H1 (cell line): Measurements from ENCODE around the gene PLXNA4. TPM values are rescaled to one million over a fixed set of nuclear protein-coding genes. Genes with fewer than 3 reads are reported as not detected.

ENCODE experiments used
- CTCF ChIA-PET: fragments of 300-600 bp; sonication (Branson Sonifier 250); formaldehyde crosslinking; loops from one replicate; lab custom pipeline; 2021; ENCODE audit not compliant: partially characterized antibody; lab: Charles Lee
- POLR2A ChIA-PET: fragments of 300-600 bp; sonication (Branson Sonifier 250); formaldehyde crosslinking; loops from one replicate; lab custom pipeline; 2021; ENCODE audit warnings: inconsistent platforms; ENCODE audit not compliant: partially characterized antibody; lab: Charles Lee
- DNase-seq, 2 experiments: peaks; one replicate each; pipeline versions ENCODE4 v3.0.0 to v3.0.0-alpha.2; 2010 to 2022; ENCODE audit warnings: low spot score in 2 of 2, low read depth in 1 of 2, mixed read lengths in 1 of 2
- FAIRE-seq: peaks from 2 replicates; lab custom pipeline; 2011; peaks lifted over from hg19 to GRCh38; lab: Jason Lieb, UNC
- H2AFZ ChIP-seq: 2 replicates; pipeline ENCODE4 v1.8.1; 2012; ENCODE audit warnings: low read length, inconsistent platforms
- H2AK5ac ChIP-seq: 2 replicates; pipeline ENCODE4 v1.6.1; 2013; ENCODE audit warnings: low read depth, low read length
- H2BK120ac ChIP-seq: replicated peaks from 2 replicates; pipeline ENCODE3; 2013; ENCODE audit warnings: low read depth, low read length, inconsistent platforms
- H2BK12ac ChIP-seq: 2 replicates; pipeline ENCODE4 v1.6.1; 2013; ENCODE audit warnings: low read depth, low read length
- H2BK15ac ChIP-seq: 2 replicates; pipeline ENCODE4 v1.6.1; 2013; ENCODE audit warnings: low read length
- H2BK20ac ChIP-seq: 2 replicates; pipeline ENCODE4 v1.6.1; 2013; ENCODE audit warnings: low read length
- H2BK5ac ChIP-seq: 2 replicates; pipeline ENCODE4 v1.6.1; 2013; ENCODE audit warnings: low read depth, low read length
- H3K14ac ChIP-seq: 2 replicates; pipeline ENCODE4 v1.6.1; 2013; ENCODE audit warnings: inconsistent platforms; ENCODE audit not compliant: insufficient read length
- H3K18ac ChIP-seq: 2 replicates; pipeline ENCODE4 v1.6.1; 2013; ENCODE audit warnings: low read length; ENCODE audit errors: extremely low read depth
- H3K23ac ChIP-seq: 2 replicates; pipeline ENCODE4 v1.6.1; 2013; ENCODE audit warnings: inconsistent platforms; ENCODE audit not compliant: insufficient read length
- H3K23me2 ChIP-seq: 2 replicates; pipeline ENCODE4 v1.6.1; 2013; ENCODE audit warnings: low read depth, low read length
- H3K27ac ChIP-seq: 2 replicates; pipeline ENCODE4 v1.6.1; 2011; ENCODE audit warnings: low read depth, low read length, inconsistent platforms
- H3K27me3 ChIP-seq, 4 experiments: replicated peaks in 1 of 4; 1 replicate in 1 of 4; 2 replicates in 3 of 4; pipeline versions ENCODE4 v1.6.1 to v1.8.1; 2011 to 2013; ENCODE audit warnings: low read length in 3 of 4, mild to moderate bottlenecking in 3 of 4, inconsistent platforms in 2 of 4, mixed read lengths in 2 of 4, moderate library complexity in 1 of 4; ENCODE audit not compliant: control insufficient read depth in 3 of 4, insufficient read depth in 3 of 4; ENCODE audit errors: extremely low read depth in 1 of 4
- H3K36me3 ChIP-seq, 4 experiments: 2 replicates each; pipeline versions ENCODE4 v1.6.1 to v1.8.1; 2011 to 2013; ENCODE audit warnings: mild to moderate bottlenecking in 4 of 4, low read length in 3 of 4, moderate library complexity in 2 of 4, control low read depth in 1 of 4, inconsistent platforms in 1 of 4; ENCODE audit not compliant: insufficient read depth in 4 of 4, control insufficient read depth in 2 of 4
- H3K4ac ChIP-seq: replicated peaks from 2 replicates; pipeline ENCODE3; 2013; ENCODE audit warnings: low read length, low read depth, mixed read lengths, inconsistent platforms; ENCODE audit not compliant: insufficient read length
- H3K4me1 ChIP-seq, 4 experiments: replicated peaks in 1 of 4; 1 replicate in 1 of 4; 2 replicates in 3 of 4; pipeline versions ENCODE4 v1.6.1 to v1.8.1; 2011 to 2013; ENCODE audit warnings: low read length in 3 of 4, inconsistent platforms in 2 of 4, mixed read lengths in 1 of 4; ENCODE audit not compliant: insufficient read depth in 4 of 4, control insufficient read depth in 3 of 4
- H3K4me2 ChIP-seq, 2 experiments: 2 replicates each; pipeline versions ENCODE4 v1.6.1 to v1.8.1; 2011 to 2013; ENCODE audit warnings: low read depth in 2 of 2, low read length in 2 of 2, control low read depth in 1 of 2, inconsistent platforms in 1 of 2, mild to moderate bottlenecking in 1 of 2; ENCODE audit not compliant: insufficient read depth in 1 of 2
- H3K4me3 ChIP-seq, 4 experiments: fragments of 200-600, 300-600 bp in 1 of 4; sonication (generic), shearing (Covaris generic), sonication (Bioruptor Twin) in 1 of 4; 2 replicates each; pipeline versions ENCODE4 v1.5.1 to v1.8.1; 2011 to 2016; ENCODE audit warnings: low read length in 4 of 4, low read depth in 3 of 4, control low read depth in 2 of 4, inconsistent platforms in 2 of 4, mild to moderate bottlenecking in 2 of 4, mixed read lengths in 1 of 4, moderate library complexity in 1 of 4; ENCODE audit not compliant: insufficient read depth in 2 of 4; ENCODE audit errors: extremely low read depth in 1 of 4
- H3K56ac ChIP-seq: replicated peaks from 2 replicates; pipeline ENCODE3; 2013; ENCODE audit warnings: low read depth, mild to moderate bottlenecking, mixed read lengths, low read length, inconsistent platforms; ENCODE audit not compliant: insufficient read length
- H3K79me1 ChIP-seq: 2 replicates; pipeline ENCODE4 v1.6.1; 2013; ENCODE audit warnings: low read depth, low read length, control low read depth
- H3K79me2 ChIP-seq, 2 experiments: 2 replicates each; pipeline versions ENCODE4 v1.6.1 to v1.8.1; 2012 to 2013; ENCODE audit warnings: low read length in 2 of 2, mild to moderate bottlenecking in 2 of 2, inconsistent platforms in 1 of 2; ENCODE audit not compliant: insufficient read depth in 2 of 2, control insufficient read depth in 1 of 2
- H3K9ac ChIP-seq, 4 experiments: replicated peaks in 1 of 4; 1 replicate in 1 of 4; 2 replicates in 3 of 4; pipeline versions ENCODE4 v1.6.1 to v1.8.1; 2011 to 2013; ENCODE audit warnings: low read depth in 3 of 4, low read length in 3 of 4, control low read depth in 2 of 4, mild to moderate bottlenecking in 2 of 4, moderate library complexity in 2 of 4, inconsistent platforms in 1 of 4; ENCODE audit errors: extremely low read depth in 1 of 4
- H3K9me3 ChIP-seq, 2 experiments: 2 replicates each; pipeline versions ENCODE4 v1.6.1 to v1.8.1; 2012 to 2013; ENCODE audit warnings: mild to moderate bottlenecking in 2 of 2, moderate library complexity in 2 of 2, control low read depth in 1 of 2, inconsistent platforms in 1 of 2, low read depth in 1 of 2, low read length in 1 of 2, mixed read lengths in 1 of 2; ENCODE audit not compliant: insufficient read depth in 2 of 2
- H4K20me1 ChIP-seq, 2 experiments: replicated peaks in 1 of 2; 2 replicates each; pipeline versions ENCODE3 to v1.8.1; 2011 to 2013; ENCODE audit warnings: inconsistent platforms in 2 of 2, low read length in 2 of 2, mild to moderate bottlenecking in 1 of 2; ENCODE audit not compliant: insufficient read depth in 2 of 2, control insufficient read depth in 1 of 2
- H4K5ac ChIP-seq: 2 replicates; pipeline ENCODE4 v1.6.1; 2013; ENCODE audit warnings: low read length, low read depth, mixed read lengths, inconsistent platforms; ENCODE audit not compliant: insufficient read length
- H4K8ac ChIP-seq: 2 replicates; pipeline ENCODE4 v1.8.0; 2013; ENCODE audit warnings: mild to moderate bottlenecking, moderate library complexity, low read length, inconsistent platforms; ENCODE audit not compliant: insufficient read depth; ENCODE audit errors: extremely low read depth
- H4K91ac ChIP-seq: replicated peaks from 2 replicates; pipeline ENCODE3; 2013; ENCODE audit warnings: low read length, mixed read lengths, inconsistent platforms; ENCODE audit not compliant: insufficient read length
- BRCA1 ChIP-seq: IDR thresholded peaks from 2 replicates; pipeline ENCODE4 v1.6.1; 2012; ENCODE audit warnings: low read depth, low read length, improper control_type of control experiment
- CHD1 ChIP-seq: IDR thresholded peaks from 2 replicates; pipeline ENCODE4 v1.6.1; 2012; ENCODE audit warnings: low read depth, low read length, improper control_type of control experiment
- EP300 ChIP-seq, 2 experiments: IDR thresholded peaks; 1 replicate in 1 of 2; 2 replicates in 1 of 2; pipeline ENCODE4 v1.6.1; 2011 to 2012; ENCODE audit warnings: low read depth in 2 of 2, low read length in 2 of 2, mild to moderate bottlenecking in 2 of 2, borderline replicate concordance in 1 of 2, inconsistent platforms in 1 of 2, moderate library complexity in 1 of 2
- FOSL1 ChIP-seq: IDR thresholded peaks from 2 replicates; pipeline ENCODE4 v1.6.1; 2011; ENCODE audit warnings: mild to moderate bottlenecking, low read depth, low read length, moderate library complexity; ENCODE audit not compliant: insufficient read depth
- JUN ChIP-seq: IDR thresholded peaks from 2 replicates; pipeline ENCODE4 v1.6.1; 2011; ENCODE audit warnings: low read depth, mild to moderate bottlenecking, improper control_type of control experiment, low read length
- JUND ChIP-seq: IDR thresholded peaks from 2 replicates; pipeline ENCODE4 v1.6.1; 2011; ENCODE audit warnings: mild to moderate bottlenecking, improper control_type of control experiment, low read length
- KDM4A ChIP-seq: IDR thresholded peaks from one replicate; pipeline ENCODE4 v1.7.1; 2012; ENCODE audit warnings: low read depth, mild to moderate bottlenecking, moderate library complexity, low read length, inconsistent platforms; ENCODE audit not compliant: severe bottlenecking
- NANOG ChIP-seq: IDR thresholded peaks from 2 replicates; pipeline ENCODE4 v1.6.1; 2011; ENCODE audit warnings: low read length, low read depth, mild to moderate bottlenecking, inconsistent platforms; ENCODE audit not compliant: insufficient read depth, poor library complexity, severe bottlenecking
- NRF1 ChIP-seq: IDR thresholded peaks from 2 replicates; pipeline ENCODE4 v1.6.1; 2011; ENCODE audit warnings: mild to moderate bottlenecking, low read depth, low read length, improper control_type of control experiment
- POLR2A ChIP-seq, 2 experiments: IDR thresholded peaks; 1 replicate in 1 of 2; 2 replicates in 1 of 2; pipeline ENCODE4 v1.6.1; 2011; ENCODE audit warnings: low read depth in 2 of 2, low read length in 2 of 2, mild to moderate bottlenecking in 2 of 2; ENCODE audit errors: control extremely low read depth in 1 of 2
- RBBP5 ChIP-seq: IDR thresholded peaks from 2 replicates; pipeline ENCODE4 v1.7.1; 2012; ENCODE audit warnings: low read depth, mild to moderate bottlenecking, inconsistent platforms, low read length, moderate library complexity, borderline replicate concordance
- TBP ChIP-seq: IDR thresholded peaks from 2 replicates; pipeline ENCODE4 v1.6.1; 2011; ENCODE audit warnings: low read depth, low read length, improper control_type of control experiment
- ZNF274 ChIP-seq: IDR thresholded peaks from 2 replicates; pipeline ENCODE4 v1.7.0; 2012; ENCODE audit warnings: low read length, borderline replicate concordance; ENCODE audit errors: extremely low read depth
- WGBS, 2 experiments: shearing (Covaris generic) in 1 of 2; methylation state at CpG; one replicate each; pipeline versions ENCODE4 v1.1.6 to v1.1.7; 2013 to 2015; ENCODE audit warnings: low lambda C conversion rate in 2 of 2, mixed read lengths in 2 of 2, inconsistent platforms in 1 of 2, low coverage in 1 of 2, missing lambda C conversion rate in 1 of 2; ENCODE audit not compliant: insufficient replicate concordance in 2 of 2, insufficient coverage in 1 of 2, insufficient read length in 1 of 2; ENCODE audit errors: extremely low coverage in 1 of 2, missing lambda C conversion rate in 1 of 2; 5-methylcytosine and 5-hydroxymethylcytosine counted together
- polyA plus RNA-seq, 7 experiments: library from polyadenylated mRNA; depleted of rRNA in 3 of 7; stranded (reverse) in 5 of 7; unstranded in 2 of 7; fragments of >200 nt in 5 of 7; fragments of 200-250 nt in 2 of 7; gene quantifications; 1 replicate in 5 of 7; 2 replicates in 1 of 7; 4 replicates in 1 of 7; pipeline versions ENCODE4 v1.2.1 to v1.2.3, GENCODE V29; 2011 to 2013; ENCODE audit warnings: missing spikeins in 2 of 7, mixed read lengths in 2 of 7
- total RNA-seq: library from RNA; stranded (reverse); fragmentation: NEBNext Ultra II Directional; extraction: Animal tissue kit (Norgen Biotek cat#: 25700); gene quantifications from 2 replicates; pipeline ENCODE4 v1.2.1, GENCODE V29; 2021

The PLXNA4 gene
- total and polyA plus RNA-seq, 2 of the 8 experiments (the other 6 are each of a cell fraction or from before 2014, with no cell fraction given), result 0.76 to 0.79 TPM

- H3K79me1 ChIP-seq, result no peaks in the 10 kb centered on the region
- CTCF ChIA-PET, result no interaction called here
- no peak for FAIRE-seq
- H2BK15ac ChIP-seq, result no peak overlapping the region
- H3K4me1 ChIP-seq, result peaks cover 0 to 7% (median 1%) of the 10 kb centered on the region in 4 experiments; a peak in 1 of 7 replicates
- H3K79me2 ChIP-seq, result no peaks in the 10 kb centered on the region
- peaks cover 3% of the 10 kb centered on the region; the same call in 1 of the 2 replicates for H3K23me2 ChIP-seq
- TF ChIP-seq KDM4A (no peak), FOSL1 (no peak), EP300 (IDR thresholded peaks at IDR 0.05; ENCODE audit: borderline replicate concordance in 1 of 2, low read depth in 2 of 2, low read length in 2 of 2) (no peak), NRF1 (no peak), POLR2A (IDR thresholded peaks at IDR 0.05; ENCODE audit: control extremely low read depth in 1 of 2, low read depth in 2 of 2, low read length in 2 of 2) (no peak), TBP (no peak), NANOG (no peak), BRCA1 (no peak), CHD1 (no peak), JUND (no peak), RBBP5 (no peak), JUN (no peak), ZNF274 (no peak)
- H3K27me3 ChIP-seq, result peaks cover 0 to 24% (median 13%) of the 10 kb centered on the region in 4 experiments; a peak in 6 of 7 replicates
- no peak overlapping the region for H4K91ac ChIP-seq
- no peak overlapping the region for H3K4me3 ChIP-seq
- no peak overlapping the region; the same call in 1 of the 2 replicates for H4K8ac ChIP-seq
- no peak overlapping the region for H3K4me2 ChIP-seq
- POLR2A ChIA-PET, result no interaction called here
- H2BK120ac ChIP-seq, result no peak overlapping the region
- no peak overlapping the region for H4K5ac ChIP-seq
- no peak overlapping the region for H3K4ac ChIP-seq
- no peak overlapping the region for H3K27ac ChIP-seq
- no peak overlapping the region for H2BK5ac ChIP-seq
- H2AFZ ChIP-seq, result no peak overlapping the region
- no peaks in the 10 kb centered on the region for H4K20me1 ChIP-seq
- no peaks in the 10 kb centered on the region for H3K9me3 ChIP-seq
- WGBS, 2 experiments, result no CpG with 5 or more reads among the region's 1 CpG
- H3K23ac ChIP-seq, result no peak overlapping the region
- no peak for DNase-seq
- no peak overlapping the region for H2BK20ac ChIP-seq
- H3K9ac ChIP-seq, result no peak overlapping the region
- H3K14ac ChIP-seq, result no peak overlapping the region
- H2BK12ac ChIP-seq, result no peak overlapping the region
- peak overlapping the region; percentile 24; the same call in 1 of the 2 replicates for H2AK5ac ChIP-seq
- no peak overlapping the region for H3K56ac ChIP-seq
- H3K36me3 ChIP-seq, result no peaks in the 10 kb centered on the region
- H3K18ac ChIP-seq, result no peak overlapping the region
These were observed 13.6 kb downstream of the PLXNA4 start for GRCh38 chr7:132562690-132563089.
